Vagina (tissue), 2 donors: ENCODE results near the gene INS. TPM values are rescaled to one million over a fixed set of nuclear protein-coding genes. Genes with fewer than 3 reads are reported as not detected.

Source experiments
- DNase-seq, 2 donors: peaks; one replicate each; pipeline ENCODE4 v3.0.0-alpha.2; 2017; ENCODE audit errors: extremely low spot score in 2 of 2
- H3K27ac ChIP-seq: fragments of 200-600 bp; sonication (generic); one replicate; pipeline ENCODE4 v1.5.1; 2019
- H3K27me3 ChIP-seq: fragments of 200-600 bp; sonication (generic); one replicate; pipeline ENCODE4 v1.5.1; 2019
- H3K36me3 ChIP-seq, 2 donors: fragments of 200-600 bp; sonication (generic); one replicate each; pipeline ENCODE4 v1.5.1; 2017 to 2019
- H3K4me1 ChIP-seq: fragments of 200-600 bp; sonication (generic); one replicate; pipeline ENCODE4 v1.5.1; 2019
- H3K4me3 ChIP-seq, 2 donors: fragments of 200-600 bp; sonication (generic); 1 replicate in 1 of 2; 2 replicates in 1 of 2; pipeline ENCODE4 v1.5.1; 2016 to 2019
- H3K9me3 ChIP-seq: fragments of 200-600 bp; sonication (generic); one replicate; pipeline ENCODE4 v1.5.1; 2019
- POLR2A ChIP-seq, 2 donors: fragments of 450-650 bp; IDR thresholded peaks; one replicate each; pipeline ENCODE4 v1.6.1; 2017; ENCODE audit warnings: antibody characterized with exemption in 2 of 2, mild to moderate bottlenecking in 2 of 2, moderate library complexity in 2 of 2
- POLR2AphosphoS5 ChIP-seq, 2 donors: sonication (generic); formaldehyde crosslinking; IDR thresholded peaks; one replicate each; pipeline ENCODE4 v1.9.0; 2017; ENCODE audit warnings: antibody characterized with exemption in 2 of 2, mild to moderate bottlenecking in 2 of 2, low read depth in 1 of 2; ENCODE audit not compliant: insufficient read depth in 1 of 2
- intact Hi-C: fragments of 100-400 bp; cut with DNase I; formaldehyde crosslinking; loops from one replicate; pipeline ENCODE4 v1.15.1; 2023
- total RNA-seq: library from RNA; depleted of rRNA; stranded (reverse); fragments of >200 nt; gene quantifications from one replicate; pipeline ENCODE4 v1.2.3, GENCODE V29; 2016
- TF ChIP-seq, protein P1 (sequence below), 3 experiments: fragments of 450-650 bp in 2 of 3; fragments of 200-600 bp in 1 of 3; sonication (generic) in 1 of 3; IDR thresholded peaks; one replicate each; pipeline ENCODE4 v1.5.1; 2017 to 2019; ENCODE audit warnings: antibody characterized with exemption in 3 of 3, mild to moderate bottlenecking in 2 of 3, moderate library complexity in 2 of 3

The INS gene
- total RNA-seq, 1 donor from 2014 or later, result not detected

DNA sequence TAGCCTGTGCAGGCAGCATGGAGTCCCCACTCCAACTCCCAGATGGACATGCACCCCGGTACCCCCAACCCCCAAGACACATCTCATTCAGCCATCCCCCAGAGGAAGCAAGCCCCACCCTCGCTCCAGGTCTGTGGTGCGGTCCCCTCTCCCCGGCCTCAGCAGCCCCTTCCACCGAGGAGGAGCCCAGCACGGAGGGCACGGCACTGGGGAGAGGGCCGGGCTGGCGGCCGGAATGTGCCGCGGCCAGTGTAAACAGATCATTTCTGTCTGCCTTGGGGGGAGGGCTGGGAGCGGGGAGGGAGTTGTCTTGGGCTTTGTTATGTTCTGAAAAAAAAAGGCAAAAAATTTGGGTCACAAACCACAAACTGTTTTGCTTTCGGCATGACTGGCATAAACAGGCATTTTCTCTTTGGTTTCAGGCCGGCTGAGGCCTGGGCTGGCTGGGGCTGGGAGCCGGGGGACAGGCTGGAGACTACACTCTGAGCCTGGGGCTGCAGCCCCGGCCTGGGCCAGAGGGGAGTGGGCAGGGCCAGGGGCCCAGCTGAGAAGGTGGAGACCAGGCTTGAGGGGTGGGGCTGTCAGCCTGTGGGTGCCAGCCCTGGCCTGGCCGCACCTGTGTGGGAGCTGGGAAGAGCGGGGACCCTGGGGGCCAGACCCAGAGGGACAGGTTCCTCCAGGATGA is 38.6 kb downstream of the INS start:
- Histone ChIP-seq H3K36me3 (no peaks in the 10 kb centered on the region), H3K4me1 (no peaks in the 10 kb centered on the region), H3K27me3 (no peaks in the 10 kb centered on the region), H3K4me3 (no peak overlapping the region), H3K27ac (no peak overlapping the region), H3K9me3 (no peaks in the 10 kb centered on the region)
- intact Hi-C loops, result no loop called here
- TF ChIP-seq POLR2A (IDR thresholded peaks at IDR 0.05) (no peak), POLR2AphosphoS5 (IDR thresholded peaks at IDR 0.05; ENCODE audit: insufficient read depth in 1 of 2, low read depth in 1 of 2) (no peak)
- TF ChIP-seq, protein P1, sequence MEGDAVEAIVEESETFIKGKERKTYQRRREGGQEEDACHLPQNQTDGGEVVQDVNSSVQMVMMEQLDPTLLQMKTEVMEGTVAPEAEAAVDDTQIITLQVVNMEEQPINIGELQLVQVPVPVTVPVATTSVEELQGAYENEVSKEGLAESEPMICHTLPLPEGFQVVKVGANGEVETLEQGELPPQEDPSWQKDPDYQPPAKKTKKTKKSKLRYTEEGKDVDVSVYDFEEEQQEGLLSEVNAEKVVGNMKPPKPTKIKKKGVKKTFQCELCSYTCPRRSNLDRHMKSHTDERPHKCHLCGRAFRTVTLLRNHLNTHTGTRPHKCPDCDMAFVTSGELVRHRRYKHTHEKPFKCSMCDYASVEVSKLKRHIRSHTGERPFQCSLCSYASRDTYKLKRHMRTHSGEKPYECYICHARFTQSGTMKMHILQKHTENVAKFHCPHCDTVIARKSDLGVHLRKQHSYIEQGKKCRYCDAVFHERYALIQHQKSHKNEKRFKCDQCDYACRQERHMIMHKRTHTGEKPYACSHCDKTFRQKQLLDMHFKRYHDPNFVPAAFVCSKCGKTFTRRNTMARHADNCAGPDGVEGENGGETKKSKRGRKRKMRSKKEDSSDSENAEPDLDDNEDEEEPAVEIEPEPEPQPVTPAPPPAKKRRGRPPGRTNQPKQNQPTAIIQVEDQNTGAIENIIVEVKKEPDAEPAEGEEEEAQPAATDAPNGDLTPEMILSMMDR (IDR thresholded peaks at IDR 0.05), result no peak
- no peak for DNase-seq

DNA sequence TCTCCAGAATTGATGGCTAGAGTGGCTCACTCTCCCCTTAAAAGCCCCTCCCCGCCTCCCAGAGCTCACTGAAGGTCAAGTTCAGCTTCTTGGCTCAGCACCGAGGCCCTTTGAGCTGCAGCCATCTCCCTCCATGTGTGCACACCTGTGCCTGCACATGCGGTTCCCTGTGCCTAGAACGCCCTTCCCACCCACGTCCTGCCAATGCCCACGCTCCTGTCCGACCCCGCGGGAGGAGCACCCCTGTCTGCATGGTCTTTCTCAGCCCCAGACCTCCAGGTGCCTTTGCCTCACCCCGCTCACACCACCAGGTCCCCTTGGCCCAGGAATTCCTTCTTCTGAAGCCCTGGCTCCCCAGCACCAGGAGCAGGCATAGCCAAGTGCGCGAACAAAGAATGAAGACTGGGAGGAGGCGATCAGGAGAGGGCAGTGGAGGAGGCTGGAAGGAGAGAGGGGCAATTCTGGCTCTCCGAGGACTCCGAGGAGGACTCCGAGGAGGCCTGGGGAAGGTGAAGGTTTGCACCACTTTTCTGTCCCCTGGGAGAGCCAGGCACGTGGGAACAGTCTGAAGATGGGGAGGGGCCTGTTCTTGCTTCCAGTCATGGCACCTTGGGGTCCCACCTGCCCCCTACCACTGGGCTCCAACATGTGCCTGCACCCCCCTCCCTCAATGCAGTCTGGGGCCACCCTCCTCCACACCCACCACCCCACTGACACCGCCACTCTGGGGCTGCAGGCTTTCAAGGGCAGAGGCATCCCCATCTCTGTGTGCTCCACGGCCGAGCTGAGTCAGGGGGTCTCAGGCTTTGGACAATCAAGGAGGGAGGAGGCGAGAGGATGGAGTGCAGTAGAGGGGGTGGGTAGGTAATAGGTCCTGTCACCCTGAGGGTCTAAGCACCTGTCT is 39.5 kb downstream of the INS start:
- no peak for DNase-seq
- Histone ChIP-seq H3K4me3 (no peak overlapping the region), H3K27ac (no peak overlapping the region), H3K36me3 (no peaks in the 10 kb centered on the region), H3K4me1 (no peaks in the 10 kb centered on the region), H3K9me3 (peaks cover 3% of the 10 kb centered on the region), H3K27me3 (no peaks in the 10 kb centered on the region)
- TF ChIP-seq POLR2AphosphoS5 (IDR thresholded peaks at IDR 0.05; ENCODE audit: insufficient read depth in 1 of 2, low read depth in 1 of 2) (no peak), POLR2A (IDR thresholded peaks at IDR 0.05) (no peak)
- TF ChIP-seq, protein P1 (IDR thresholded peaks at IDR 0.05), result no peak
- intact Hi-C loops, result no loop called here

DNA sequence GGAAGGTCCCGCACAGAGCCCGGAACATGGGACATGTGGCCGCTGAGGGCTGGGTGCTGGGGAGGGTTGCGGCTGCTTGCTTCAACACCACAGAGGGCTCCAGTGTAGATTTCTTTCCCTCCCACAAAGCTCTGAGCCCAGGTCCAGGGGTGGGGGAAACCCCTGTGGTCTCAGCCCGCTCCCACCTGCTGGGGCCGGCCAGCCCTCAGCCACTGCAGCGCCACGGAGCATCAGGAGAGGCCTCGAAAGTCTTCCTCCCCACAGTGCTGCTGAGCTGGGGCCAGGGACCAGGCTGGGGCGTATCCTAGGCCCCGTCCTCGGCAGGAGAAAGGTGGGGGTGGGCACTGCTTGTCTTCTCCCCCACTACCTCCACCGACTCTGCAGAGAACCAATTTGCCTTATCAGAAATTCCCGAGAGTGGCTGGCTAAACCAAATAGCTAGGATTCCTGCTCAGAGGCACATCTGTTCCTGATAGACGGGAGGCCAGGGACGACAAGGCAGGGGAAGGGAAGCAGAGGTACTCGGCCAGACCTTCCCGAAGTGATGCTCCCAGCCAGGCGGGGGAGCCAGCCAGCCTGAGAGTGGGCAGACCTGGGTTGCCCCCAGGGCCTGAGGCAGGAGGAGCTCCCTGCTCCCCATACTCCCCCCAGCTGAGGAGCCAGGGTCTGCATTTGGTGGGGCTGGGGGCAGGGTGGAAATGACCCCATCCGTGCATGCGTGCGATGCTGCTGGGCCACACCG is 40.5 kb downstream of the INS start:
- no peaks in the 10 kb centered on the region for H3K27me3 ChIP-seq
- no peaks in the 10 kb centered on the region for H3K4me1 ChIP-seq
- no peak for DNase-seq
- peaks cover 5% of the 10 kb centered on the region for H3K9me3 ChIP-seq
- H3K36me3 ChIP-seq, result no peaks in the 10 kb centered on the region
- intact Hi-C loops, result no loop called here
- H3K27ac ChIP-seq, result no peak overlapping the region
- TF ChIP-seq, protein P1 (IDR thresholded peaks at IDR 0.05), result no peak
- TF ChIP-seq POLR2AphosphoS5 (IDR thresholded peaks at IDR 0.05; ENCODE audit: insufficient read depth in 1 of 2, low read depth in 1 of 2) (no peak), POLR2A (IDR thresholded peaks at IDR 0.05) (no peak)
- H3K4me3 ChIP-seq, result no peak overlapping the region

DNA sequence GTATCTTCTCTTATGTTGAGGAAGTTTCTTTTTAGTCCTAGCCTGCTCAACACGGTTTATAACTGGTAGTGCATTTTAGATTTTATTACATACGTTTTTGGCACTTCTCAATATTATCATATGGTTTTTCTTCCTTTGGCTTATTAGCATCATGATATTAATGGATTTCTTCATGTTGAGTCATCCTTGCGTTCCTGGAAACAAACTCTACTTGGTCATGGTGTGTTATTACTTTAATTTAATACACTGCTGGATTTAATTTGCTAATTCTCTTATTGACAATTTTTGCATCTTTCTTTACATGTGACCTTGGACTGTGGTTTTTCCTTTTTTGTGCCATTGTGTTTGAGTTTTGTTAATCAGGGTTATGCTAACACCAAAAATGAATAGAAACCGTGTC is 42.3 kb downstream of the INS start:
- H3K27me3 ChIP-seq, result no peaks in the 10 kb centered on the region
- TF ChIP-seq POLR2AphosphoS5 (IDR thresholded peaks at IDR 0.05; ENCODE audit: insufficient read depth in 1 of 2, low read depth in 1 of 2) (no peak), POLR2A (IDR thresholded peaks at IDR 0.05) (no peak)
- TF ChIP-seq, protein P1 (IDR thresholded peaks at IDR 0.05), result no peak
- H3K9me3 ChIP-seq, result peaks cover 5% of the 10 kb centered on the region
- intact Hi-C loops, result no loop called here
- H3K36me3 ChIP-seq, result no peaks in the 10 kb centered on the region
- no peak for DNase-seq
- H3K27ac ChIP-seq, result no peak overlapping the region
- no peaks in the 10 kb centered on the region for H3K4me1 ChIP-seq
- H3K4me3 ChIP-seq, result no peak overlapping the region
